Effector memory CD4-positive, alpha-beta T cell (primary cell): ENCODE results near the gene IL17RD.

ENCODE experiments used
- DNase-seq, 3 donors: peaks; one replicate each; pipeline ENCODE4 v3.0.0-alpha.2; 2020
- H3K27ac ChIP-seq: 2 replicates; pipeline ENCODE4 v1.7.0; 2013; ENCODE audit warnings: mild to moderate bottlenecking, low read length, moderate library complexity; ENCODE audit not compliant: insufficient read depth, poor library complexity, severe bottlenecking
- H3K27me3 ChIP-seq: replicated peaks from 2 replicates; pipeline ENCODE4 v1.7.0; 2013; ENCODE audit warnings: mild to moderate bottlenecking, low read length; ENCODE audit not compliant: insufficient read depth, control insufficient read depth, poor library complexity, severe bottlenecking
- H3K36me3 ChIP-seq: 2 replicates; pipeline ENCODE4 v1.7.0; 2013; ENCODE audit warnings: mild to moderate bottlenecking, low read length, moderate library complexity; ENCODE audit not compliant: control insufficient read depth, insufficient read depth
- H3K4me1 ChIP-seq: 2 replicates; pipeline ENCODE4 v1.7.0; 2013; ENCODE audit warnings: low read length, mild to moderate bottlenecking; ENCODE audit not compliant: control insufficient read depth, insufficient read depth, poor library complexity, severe bottlenecking
- H3K4me3 ChIP-seq: 2 replicates; pipeline ENCODE4 v1.7.0; 2013; ENCODE audit warnings: low read length, low read depth, mild to moderate bottlenecking; ENCODE audit not compliant: insufficient read depth, poor library complexity, severe bottlenecking
- H3K9me3 ChIP-seq: 2 replicates; pipeline ENCODE4 v1.7.0; 2013; ENCODE audit warnings: mild to moderate bottlenecking, low read length, moderate library complexity; ENCODE audit not compliant: control insufficient read depth

Gene IL17RD

GRCh38 chr3:57074135-57074534 is 91.0 kb downstream of the IL17RD start:
- no peak overlapping the region for H3K27ac ChIP-seq
- H3K4me1 ChIP-seq: peaks cover 10% of the 10 kb centered on the region
- no peak for DNase-seq
- H3K9me3 ChIP-seq: no peaks in the 10 kb centered on the region
- peaks cover 16% of the 10 kb centered on the region for H3K27me3 ChIP-seq
- H3K4me3 ChIP-seq: no peak overlapping the region
- H3K36me3 ChIP-seq: no peaks in the 10 kb centered on the region

- no peak for DNase-seq
- Histone ChIP-seq H3K27me3 (peaks cover 12% of the 10 kb centered on the region), H3K4me1 (peaks cover 6% of the 10 kb centered on the region), H3K36me3 (no peaks in the 10 kb centered on the region), H3K4me3 (no peak overlapping the region), H3K27ac (no peak overlapping the region), H3K9me3 (no peaks in the 10 kb centered on the region)
These were observed 91.5 kb downstream of the IL17RD start for GRCh38 chr3:57073628-57074027.

GRCh38 chr3:57069503-57069902 is 95.7 kb downstream of the IL17RD start:
- H3K9me3 ChIP-seq: no peaks in the 10 kb centered on the region

GRCh38 chr3:57068437-57069089 is 96.6 kb downstream of the IL17RD start:
- no peak for DNase-seq
- Histone ChIP-seq H3K4me3 (no peak overlapping the region), H3K4me1 (no peaks in the 10 kb centered on the region), H3K27me3 (no peaks in the 10 kb centered on the region), H3K27ac (no peak overlapping the region), H3K9me3 (no peaks in the 10 kb centered on the region), H3K36me3 (no peaks in the 10 kb centered on the region)

More at GRCh38 chr3:57069503-57069902, 95.7 kb downstream of the IL17RD start:
- no peaks in the 10 kb centered on the region for H3K36me3 ChIP-seq
- no peak for DNase-seq
- no peaks in the 10 kb centered on the region for H3K27me3 ChIP-seq
- no peaks in the 10 kb centered on the region for H3K4me1 ChIP-seq
- no peak overlapping the region for H3K4me3 ChIP-seq
- H3K27ac ChIP-seq: no peak overlapping the region

- Histone ChIP-seq H3K9me3 (no peaks in the 10 kb centered on the region), H3K36me3 (no peaks in the 10 kb centered on the region), H3K27me3 (no peaks in the 10 kb centered on the region), H3K27ac (no peak overlapping the region), H3K4me1 (no peaks in the 10 kb centered on the region), H3K4me3 (no peak overlapping the region)
- DNase-seq: no peak
These were observed 98.7 kb downstream of the IL17RD start for GRCh38 chr3:57066471-57066870.

GRCh38 chr3:57065588-57065987 is 99.6 kb downstream of the IL17RD start:
- no peak for DNase-seq
- H3K4me3 ChIP-seq: no peak overlapping the region
- H3K36me3 ChIP-seq: no peaks in the 10 kb centered on the region
- H3K27ac ChIP-seq: no peak overlapping the region
- no peaks in the 10 kb centered on the region for H3K9me3 ChIP-seq
- H3K27me3 ChIP-seq: no peaks in the 10 kb centered on the region
- no peaks in the 10 kb centered on the region for H3K4me1 ChIP-seq

- no peak overlapping the region for H3K4me3 ChIP-seq
- H3K36me3 ChIP-seq: no peaks in the 10 kb centered on the region
- no peak for DNase-seq
- no peaks in the 10 kb centered on the region for H3K27me3 ChIP-seq
- H3K4me1 ChIP-seq: no peaks in the 10 kb centered on the region
- no peak overlapping the region for H3K27ac ChIP-seq
- no peaks in the 10 kb centered on the region for H3K9me3 ChIP-seq
These were observed 100.6 kb downstream of the IL17RD start for GRCh38 chr3:57064572-57064971.

GRCh38 chr3:57064001-57064400 is 101.2 kb downstream of the IL17RD start:
- H3K27ac ChIP-seq: no peak overlapping the region
- no peaks in the 10 kb centered on the region for H3K27me3 ChIP-seq
- DNase-seq: no peak
- H3K36me3 ChIP-seq: no peaks in the 10 kb centered on the region
- H3K9me3 ChIP-seq: no peaks in the 10 kb centered on the region
- H3K4me1 ChIP-seq: no peaks in the 10 kb centered on the region
- H3K4me3 ChIP-seq: no peak overlapping the region

- no peak for DNase-seq
- no peaks in the 10 kb centered on the region for H3K9me3 ChIP-seq
- no peak overlapping the region for H3K4me3 ChIP-seq
- H3K36me3 ChIP-seq: no peaks in the 10 kb centered on the region
- H3K4me1 ChIP-seq: no peaks in the 10 kb centered on the region
- no peaks in the 10 kb centered on the region for H3K27me3 ChIP-seq
- no peak overlapping the region for H3K27ac ChIP-seq
These were observed 102.1 kb downstream of the IL17RD start for GRCh38 chr3:57063032-57063431.

- no peak overlapping the region for H3K4me3 ChIP-seq
- no peaks in the 10 kb centered on the region for H3K27me3 ChIP-seq
- no peak for DNase-seq
- no peaks in the 10 kb centered on the region for H3K4me1 ChIP-seq
- H3K36me3 ChIP-seq: no peaks in the 10 kb centered on the region
- no peak overlapping the region for H3K27ac ChIP-seq
- no peaks in the 10 kb centered on the region for H3K9me3 ChIP-seq
These were observed 103.0 kb downstream of the IL17RD start for GRCh38 chr3:57062101-57062631.
